Measurements from ENCODE around the gene TLE2.

DNA sequence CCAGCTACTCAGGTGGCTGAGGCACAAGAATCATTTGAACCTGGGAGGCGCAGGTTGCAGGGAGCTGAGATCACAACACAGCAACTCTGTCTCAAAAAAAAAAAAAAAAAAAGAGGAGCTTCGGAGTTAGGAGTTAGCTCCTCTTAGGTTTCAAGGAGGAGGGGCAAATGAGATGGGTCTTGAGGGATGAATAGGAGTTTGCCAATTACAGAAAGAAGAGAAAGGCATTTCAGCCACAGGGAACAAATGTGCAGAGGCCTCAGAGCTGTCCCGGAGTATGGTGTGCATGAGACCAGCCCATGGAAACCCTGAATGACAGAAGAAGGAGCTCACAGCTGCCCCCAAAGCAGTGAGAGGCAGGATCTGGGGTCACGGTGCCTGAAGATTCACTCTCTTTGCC, 24.6 kb downstream of the TLE2 start:
- TF ChIP-seq POLR2AphosphoS5 (IDR thresholded peaks at IDR 0.05; ENCODE audit: control insufficient read depth, insufficient read depth, low read depth, low read length) (no peak), CSDE1 (IDR thresholded peaks at IDR 0.05) (no peak), CEBPB (tag; IDR thresholded peaks at IDR 0.05) (no peak), ZNF507 (tag; conservative IDR thresholded peaks at IDR 0.05) (no peak), ARID1B (IDR thresholded peaks at IDR 0.05) (no peak), BRD4 (IDR thresholded peaks at IDR 0.05) (no peak), ESRRA (IDR thresholded peaks at IDR 0.05; ENCODE audit: borderline replicate concordance, low read depth) (no peak), NFE2 (IDR thresholded peaks at IDR 0.05; ENCODE audit: low read depth) (no peak)
- TF ChIP-seq, protein P1, sequence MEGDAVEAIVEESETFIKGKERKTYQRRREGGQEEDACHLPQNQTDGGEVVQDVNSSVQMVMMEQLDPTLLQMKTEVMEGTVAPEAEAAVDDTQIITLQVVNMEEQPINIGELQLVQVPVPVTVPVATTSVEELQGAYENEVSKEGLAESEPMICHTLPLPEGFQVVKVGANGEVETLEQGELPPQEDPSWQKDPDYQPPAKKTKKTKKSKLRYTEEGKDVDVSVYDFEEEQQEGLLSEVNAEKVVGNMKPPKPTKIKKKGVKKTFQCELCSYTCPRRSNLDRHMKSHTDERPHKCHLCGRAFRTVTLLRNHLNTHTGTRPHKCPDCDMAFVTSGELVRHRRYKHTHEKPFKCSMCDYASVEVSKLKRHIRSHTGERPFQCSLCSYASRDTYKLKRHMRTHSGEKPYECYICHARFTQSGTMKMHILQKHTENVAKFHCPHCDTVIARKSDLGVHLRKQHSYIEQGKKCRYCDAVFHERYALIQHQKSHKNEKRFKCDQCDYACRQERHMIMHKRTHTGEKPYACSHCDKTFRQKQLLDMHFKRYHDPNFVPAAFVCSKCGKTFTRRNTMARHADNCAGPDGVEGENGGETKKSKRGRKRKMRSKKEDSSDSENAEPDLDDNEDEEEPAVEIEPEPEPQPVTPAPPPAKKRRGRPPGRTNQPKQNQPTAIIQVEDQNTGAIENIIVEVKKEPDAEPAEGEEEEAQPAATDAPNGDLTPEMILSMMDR (IDR thresholded peaks at IDR 0.05 in 2 of 3, conservative IDR thresholded peaks at IDR 0.05 in 1 of 3; ENCODE audit: insufficient read depth in 2 of 3, low read depth in 1 of 3, low read length in 3 of 3): no peak
- TF ChIP-seq, protein P2, sequence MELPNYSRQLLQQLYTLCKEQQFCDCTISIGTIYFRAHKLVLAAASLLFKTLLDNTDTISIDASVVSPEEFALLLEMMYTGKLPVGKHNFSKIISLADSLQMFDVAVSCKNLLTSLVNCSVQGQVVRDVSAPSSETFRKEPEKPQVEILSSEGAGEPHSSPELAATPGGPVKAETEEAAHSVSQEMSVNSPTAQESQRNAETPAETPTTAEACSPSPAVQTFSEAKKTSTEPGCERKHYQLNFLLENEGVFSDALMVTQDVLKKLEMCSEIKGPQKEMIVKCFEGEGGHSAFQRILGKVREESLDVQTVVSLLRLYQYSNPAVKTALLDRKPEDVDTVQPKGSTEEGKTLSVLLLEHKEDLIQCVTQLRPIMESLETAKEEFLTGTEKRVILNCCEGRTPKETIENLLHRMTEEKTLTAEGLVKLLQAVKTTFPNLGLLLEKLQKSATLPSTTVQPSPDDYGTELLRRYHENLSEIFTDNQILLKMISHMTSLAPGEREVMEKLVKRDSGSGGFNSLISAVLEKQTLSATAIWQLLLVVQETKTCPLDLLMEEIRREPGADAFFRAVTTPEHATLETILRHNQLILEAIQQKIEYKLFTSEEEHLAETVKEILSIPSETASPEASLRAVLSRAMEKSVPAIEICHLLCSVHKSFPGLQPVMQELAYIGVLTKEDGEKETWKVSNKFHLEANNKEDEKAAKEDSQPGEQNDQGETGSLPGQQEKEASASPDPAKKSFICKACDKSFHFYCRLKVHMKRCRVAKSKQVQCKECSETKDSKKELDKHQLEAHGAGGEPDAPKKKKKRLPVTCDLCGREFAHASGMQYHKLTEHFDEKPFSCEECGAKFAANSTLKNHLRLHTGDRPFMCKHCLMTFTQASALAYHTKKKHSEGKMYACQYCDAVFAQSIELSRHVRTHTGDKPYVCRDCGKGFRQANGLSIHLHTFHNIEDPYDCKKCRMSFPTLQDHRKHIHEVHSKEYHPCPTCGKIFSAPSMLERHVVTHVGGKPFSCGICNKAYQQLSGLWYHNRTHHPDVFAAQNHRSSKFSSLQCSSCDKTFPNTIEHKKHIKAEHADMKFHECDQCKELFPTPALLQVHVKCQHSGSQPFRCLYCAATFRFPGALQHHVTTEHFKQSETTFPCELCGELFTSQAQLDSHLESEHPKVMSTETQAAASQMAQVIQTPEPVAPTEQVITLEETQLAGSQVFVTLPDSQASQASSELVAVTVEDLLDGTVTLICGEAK (IDR thresholded peaks at IDR 0.05): no peak
- TF ChIP-seq, protein P2 (CRISPR knock-in tag; IDR thresholded peaks at IDR 0.05): no peak
- TF ChIP-seq, protein P3, sequence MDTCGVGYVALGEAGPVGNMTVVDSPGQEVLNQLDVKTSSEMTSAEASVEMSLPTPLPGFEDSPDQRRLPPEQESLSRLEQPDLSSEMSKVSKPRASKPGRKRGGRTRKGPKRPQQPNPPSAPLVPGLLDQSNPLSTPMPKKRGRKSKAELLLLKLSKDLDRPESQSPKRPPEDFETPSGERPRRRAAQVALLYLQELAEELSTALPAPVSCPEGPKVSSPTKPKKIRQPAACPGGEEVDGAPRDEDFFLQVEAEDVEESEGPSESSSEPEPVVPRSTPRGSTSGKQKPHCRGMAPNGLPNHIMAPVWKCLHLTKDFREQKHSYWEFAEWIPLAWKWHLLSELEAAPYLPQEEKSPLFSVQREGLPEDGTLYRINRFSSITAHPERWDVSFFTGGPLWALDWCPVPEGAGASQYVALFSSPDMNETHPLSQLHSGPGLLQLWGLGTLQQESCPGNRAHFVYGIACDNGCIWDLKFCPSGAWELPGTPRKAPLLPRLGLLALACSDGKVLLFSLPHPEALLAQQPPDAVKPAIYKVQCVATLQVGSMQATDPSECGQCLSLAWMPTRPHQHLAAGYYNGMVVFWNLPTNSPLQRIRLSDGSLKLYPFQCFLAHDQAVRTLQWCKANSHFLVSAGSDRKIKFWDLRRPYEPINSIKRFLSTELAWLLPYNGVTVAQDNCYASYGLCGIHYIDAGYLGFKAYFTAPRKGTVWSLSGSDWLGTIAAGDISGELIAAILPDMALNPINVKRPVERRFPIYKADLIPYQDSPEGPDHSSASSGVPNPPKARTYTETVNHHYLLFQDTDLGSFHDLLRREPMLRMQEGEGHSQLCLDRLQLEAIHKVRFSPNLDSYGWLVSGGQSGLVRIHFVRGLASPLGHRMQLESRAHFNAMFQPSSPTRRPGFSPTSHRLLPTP (IDR thresholded peaks at IDR 0.05; ENCODE audit: borderline replicate concordance, extremely low read depth, insufficient read length): no peak
